Activated CD4-positive, alpha-beta memory T cell treated with anti-CD3 and anti-CD28 coated beads, Interleukin-2, amount 10 ng/mL, durations not matched to agents 7 days and 5 days (primary cell): ENCODE results near the gene DPP6. TPM values are rescaled to one million over a fixed set of nuclear protein-coding genes. Genes with fewer than 3 reads are reported as not detected.
"Not testable (repeated sequence)": the region's sequence is repeated elsewhere in the genome, so short reads cannot be mapped to it uniquely, and the experiment has no call there.

Source experiments
- CTCF ChIA-PET: fragments of 350-600 bp; sonication (Branson Sonifier 250); formaldehyde crosslinking; loops from one replicate; lab custom pipeline; 2021; ENCODE audit warnings: antibody characterized with exemption, inconsistent platforms; lab: Charles Lee
- POLR2A ChIA-PET: fragments of 350-600 bp; sonication (Branson Sonifier 250); formaldehyde crosslinking; loops from one replicate; lab custom pipeline; 2021; ENCODE audit warnings: antibody characterized with exemption; lab: Charles Lee
- DNase-seq: peaks from one replicate; pipeline ENCODE4 v3.0.0-alpha.2; 2020
- H3K27ac Mint-ChIP-seq: one replicate; pipeline ENCODE4 v1.8.0; 2021; ENCODE audit warnings: mild to moderate bottlenecking, mixed read lengths
- H3K27me3 Mint-ChIP-seq: one replicate; pipeline ENCODE4 v1.8.0; 2021; ENCODE audit warnings: mixed read lengths
- H3K36me3 Mint-ChIP-seq: one replicate; pipeline ENCODE4 v1.8.0; 2021; ENCODE audit warnings: low read depth, mixed read lengths
- H3K4me1 Mint-ChIP-seq: one replicate; pipeline ENCODE4 v1.8.0; 2021; ENCODE audit warnings: mixed read lengths
- H3K4me3 Mint-ChIP-seq: one replicate; pipeline ENCODE4 v1.8.0; 2021; ENCODE audit warnings: mild to moderate bottlenecking, mixed read lengths
- H3K9me3 Mint-ChIP-seq: one replicate; pipeline ENCODE4 v1.8.0; 2021; ENCODE audit warnings: mixed read lengths
- total RNA-seq, 2 experiments: library from RNA; stranded (reverse); gene quantifications; one replicate each; pipeline ENCODE4 v1.2.3, GENCODE V29; 2021

The DPP6 gene
- total RNA-seq, 2 experiments from 2014 or later: not detected

DNA sequence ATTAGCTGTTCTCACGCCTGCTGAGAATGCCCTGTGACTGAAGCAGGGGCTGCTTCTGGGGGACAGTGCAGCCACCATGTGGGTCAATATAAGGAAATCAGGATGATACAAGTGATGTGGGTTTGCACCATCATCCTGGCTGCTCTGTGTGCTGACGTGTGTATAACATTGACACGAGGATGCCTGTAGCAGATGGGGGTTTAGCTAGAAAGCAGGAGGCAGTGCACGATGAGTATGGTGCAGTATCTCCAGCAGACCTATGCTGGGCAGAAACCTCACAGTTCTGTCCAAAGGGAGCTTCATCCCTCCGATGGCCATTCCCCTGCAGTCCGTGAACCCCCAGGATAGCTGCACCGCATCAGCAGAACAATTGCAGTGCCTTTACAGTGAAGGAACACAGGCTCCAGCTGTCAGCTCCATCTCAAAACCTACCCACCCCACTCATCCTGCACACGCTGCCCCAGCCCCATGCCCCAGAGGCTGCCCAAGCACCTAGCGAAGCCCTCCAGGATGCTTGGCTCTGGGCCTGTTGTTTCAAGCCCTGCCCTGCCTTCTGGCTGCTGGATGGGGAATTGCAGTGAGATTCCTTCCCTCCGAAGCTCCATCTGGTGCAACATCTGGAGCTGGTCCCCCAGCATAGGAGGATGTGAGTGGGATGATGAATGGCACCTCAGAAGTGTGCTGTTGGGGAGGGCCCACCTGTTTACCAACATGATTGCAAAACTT is 96.8 kb downstream of the DPP6 start:
- POLR2A ChIA-PET, DNase-seq, H3K4me1 Mint-ChIP-seq, H3K27me3 Mint-ChIP-seq, H3K9me3 Mint-ChIP-seq, H3K27ac Mint-ChIP-seq, CTCF ChIA-PET, H3K4me3 Mint-ChIP-seq, H3K36me3 Mint-ChIP-seq: not testable (repeated sequence)

DNA sequence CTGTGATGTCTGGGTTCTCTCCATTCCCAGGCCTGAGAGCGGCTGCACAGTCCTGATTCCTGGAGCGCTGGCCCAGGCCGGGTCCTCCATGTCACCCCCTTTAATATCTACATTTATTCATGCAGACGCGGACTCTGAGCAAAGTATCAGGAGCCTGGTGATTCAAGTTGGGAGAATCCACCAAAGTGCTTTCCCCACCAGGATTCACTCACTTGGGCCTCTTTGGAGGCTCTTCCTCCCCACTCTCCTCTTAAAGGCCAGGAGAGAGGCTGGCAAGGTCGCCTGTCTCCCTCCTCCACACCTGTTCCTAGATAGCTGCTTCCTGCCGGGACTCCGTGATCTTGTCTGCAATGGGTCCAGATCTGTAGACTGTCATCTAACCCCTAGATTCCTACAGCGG is 98.5 kb downstream of the DPP6 start:
- H3K27me3 Mint-ChIP-seq, POLR2A ChIA-PET: not testable (repeated sequence)

GRCh38 chr7:154151306-154151705 is 99.1 kb downstream of the DPP6 start:
- H3K27ac Mint-ChIP-seq, H3K27me3 Mint-ChIP-seq, H3K36me3 Mint-ChIP-seq, H3K9me3 Mint-ChIP-seq, DNase-seq, H3K4me1 Mint-ChIP-seq, H3K4me3 Mint-ChIP-seq, CTCF ChIA-PET, POLR2A ChIA-PET: not testable (repeated sequence)

More for the DNA sequence above, 98.5 kb downstream of the DPP6 start:
- H3K4me3 Mint-ChIP-seq, H3K27ac Mint-ChIP-seq, H3K9me3 Mint-ChIP-seq, CTCF ChIA-PET, H3K4me1 Mint-ChIP-seq, DNase-seq, H3K36me3 Mint-ChIP-seq: not testable (repeated sequence)

GRCh38 chr7:154155928-154156327 is 103.7 kb downstream of the DPP6 start:
- H3K4me3 Mint-ChIP-seq, H3K4me1 Mint-ChIP-seq, POLR2A ChIA-PET, CTCF ChIA-PET, H3K27me3 Mint-ChIP-seq, H3K27ac Mint-ChIP-seq, H3K36me3 Mint-ChIP-seq, H3K9me3 Mint-ChIP-seq, DNase-seq: not testable (repeated sequence)

DNA sequence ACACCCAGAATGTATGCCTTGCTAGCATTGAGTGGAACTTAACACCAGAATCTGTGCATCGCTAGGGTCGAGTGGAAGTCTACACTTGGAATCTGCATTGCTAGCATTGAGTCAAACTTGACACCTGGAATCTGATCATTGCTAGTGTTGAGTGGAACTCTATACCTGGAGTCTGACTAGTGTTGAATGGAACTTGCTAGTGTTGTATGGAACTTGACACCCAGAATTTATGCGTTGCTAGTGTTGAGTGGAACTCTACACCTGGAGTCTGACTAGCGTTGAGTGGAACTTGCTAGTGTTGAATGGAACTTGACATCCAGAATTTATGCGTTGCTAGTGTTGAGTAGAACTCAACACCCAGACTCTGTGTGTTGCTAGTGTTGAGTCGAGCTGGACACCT is 110.7 kb downstream of the DPP6 start:
- POLR2A ChIA-PET, H3K4me1 Mint-ChIP-seq, CTCF ChIA-PET: not testable (repeated sequence)

DNA sequence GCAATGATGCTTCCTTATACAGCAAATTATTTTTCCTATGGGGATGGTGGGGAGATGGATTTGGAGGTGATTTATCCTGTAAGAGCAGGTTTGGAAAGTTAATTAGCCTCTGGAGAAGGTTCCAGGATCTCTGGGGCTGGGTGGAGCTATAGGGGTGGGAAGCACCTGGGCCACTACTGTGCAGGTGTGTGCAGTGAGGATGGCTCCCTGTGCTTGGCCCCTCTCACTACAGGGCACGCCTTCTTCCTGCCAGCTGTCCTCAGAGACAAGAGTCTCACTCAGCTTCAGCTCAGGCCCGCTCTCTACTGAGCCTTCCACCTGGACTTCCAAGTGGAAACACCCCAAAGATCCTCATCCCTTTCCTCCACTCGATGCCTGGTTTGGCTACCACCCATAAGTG is 111.4 kb downstream of the DPP6 start:
- H3K9me3 Mint-ChIP-seq, DNase-seq, H3K27ac Mint-ChIP-seq, POLR2A ChIA-PET, H3K4me1 Mint-ChIP-seq, H3K27me3 Mint-ChIP-seq, CTCF ChIA-PET, H3K4me3 Mint-ChIP-seq, H3K36me3 Mint-ChIP-seq: not testable (repeated sequence)

More for the DNA sequence above, 110.7 kb downstream of the DPP6 start:
- not testable (repeated sequence) for DNase-seq, H3K4me3 Mint-ChIP-seq, H3K9me3 Mint-ChIP-seq, H3K36me3 Mint-ChIP-seq, H3K27ac Mint-ChIP-seq, H3K27me3 Mint-ChIP-seq

- Mint-ChIP-seq H3K36me3 (no peaks in the 10 kb centered on the region), H3K9me3 (peaks cover 9% of the 10 kb centered on the region), H3K27ac (no peak overlapping the region), H3K27me3 (no peaks in the 10 kb centered on the region), H3K4me1 (no peaks in the 10 kb centered on the region), H3K4me3 (no peak overlapping the region)
- ChIA-PET CTCF (no interaction called here), POLR2A (no interaction called here)
- DNase-seq: no peak
Observed at GRCh38 chr7:154167051-154167450, 114.9 kb downstream of the DPP6 start.

DNA sequence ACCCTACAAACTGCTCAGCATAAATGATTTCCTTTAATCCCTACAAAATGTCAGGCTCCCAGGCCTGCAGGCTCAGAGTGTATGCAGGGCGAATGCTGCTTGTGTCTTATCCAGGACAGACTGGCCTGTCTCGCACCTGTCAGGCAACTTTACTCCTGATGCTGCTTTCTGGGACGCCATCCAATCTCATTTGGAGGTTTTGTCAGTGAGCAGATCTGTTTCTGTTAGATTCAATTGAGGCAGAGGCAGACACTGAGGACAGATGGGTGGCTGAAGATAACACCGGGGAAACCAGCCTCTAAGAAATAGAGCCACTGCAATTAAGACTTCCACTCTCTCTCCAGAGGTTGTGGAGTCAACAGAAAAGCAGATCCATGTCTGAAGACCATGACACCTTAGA is 115.6 kb downstream of the DPP6 start:
- H3K9me3 Mint-ChIP-seq: peaks cover 9% of the 10 kb centered on the region
- no peaks in the 10 kb centered on the region for H3K36me3 Mint-ChIP-seq

GRCh38 chr7:154171422-154171821 is 119.2 kb downstream of the DPP6 start:
- Mint-ChIP-seq H3K4me1 (no peaks in the 10 kb centered on the region), H3K36me3 (no peaks in the 10 kb centered on the region), H3K9me3 (peaks cover 6% of the 10 kb centered on the region), H3K27me3 (no peaks in the 10 kb centered on the region), H3K27ac (no peak overlapping the region), H3K4me3 (no peak overlapping the region)
- ChIA-PET CTCF (no interaction called here), POLR2A (no interaction called here)
- no peak for DNase-seq

More for the DNA sequence above, 115.6 kb downstream of the DPP6 start:
- CTCF ChIA-PET: no interaction called here
- Mint-ChIP-seq H3K4me1 (no peaks in the 10 kb centered on the region), H3K4me3 (no peak overlapping the region), H3K27ac (no peak overlapping the region), H3K27me3 (no peaks in the 10 kb centered on the region)
- DNase-seq: no peak
- POLR2A ChIA-PET: no interaction called here

GRCh38 chr7:154172236-154172635 is 120.0 kb downstream of the DPP6 start:
- POLR2A ChIA-PET: no interaction called here

GRCh38 chr7:154177584-154177983 is 125.4 kb downstream of the DPP6 start:
- H3K27ac Mint-ChIP-seq: no peak overlapping the region
- H3K4me3 Mint-ChIP-seq: no peak overlapping the region
- DNase-seq: no peak
- H3K9me3 Mint-ChIP-seq: peaks cover 3% of the 10 kb centered on the region
- no peaks in the 10 kb centered on the region for H3K4me1 Mint-ChIP-seq
- ChIA-PET CTCF (no interaction called here), POLR2A (no interaction called here)
- H3K27me3 Mint-ChIP-seq: no peaks in the 10 kb centered on the region
- H3K36me3 Mint-ChIP-seq: no peaks in the 10 kb centered on the region

More at GRCh38 chr7:154172236-154172635, 120.0 kb downstream of the DPP6 start:
- Mint-ChIP-seq H3K4me1 (no peaks in the 10 kb centered on the region), H3K27ac (no peak overlapping the region), H3K36me3 (no peaks in the 10 kb centered on the region), H3K9me3 (peaks cover 6% of the 10 kb centered on the region), H3K4me3 (no peak overlapping the region), H3K27me3 (no peaks in the 10 kb centered on the region)
- CTCF ChIA-PET: no interaction called here
- no peak for DNase-seq

DNA sequence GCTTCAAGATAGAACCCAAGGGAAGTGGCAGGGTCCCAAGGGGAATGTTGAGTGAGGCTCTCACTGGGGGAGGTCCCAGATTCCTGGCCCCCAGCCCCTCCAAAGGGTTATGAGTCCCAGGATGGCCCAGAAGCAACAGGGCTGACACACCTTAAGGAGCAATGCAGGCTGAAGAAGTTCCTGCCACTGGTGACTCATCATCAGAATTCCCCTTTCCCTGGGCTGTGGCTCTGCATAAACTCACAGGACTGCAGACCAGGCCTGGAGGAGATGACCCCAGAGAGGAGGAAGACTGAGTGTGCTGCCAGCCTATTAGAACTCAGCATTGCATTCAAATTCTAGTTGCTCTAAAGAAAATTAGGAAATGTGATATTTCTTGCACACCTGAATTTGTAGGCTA is 126.7 kb downstream of the DPP6 start:
- no peak for DNase-seq
- H3K4me3 Mint-ChIP-seq: no peak overlapping the region
- CTCF ChIA-PET: no interaction called here
- peaks cover 3% of the 10 kb centered on the region for H3K9me3 Mint-ChIP-seq
- H3K36me3 Mint-ChIP-seq: no peaks in the 10 kb centered on the region
- POLR2A ChIA-PET: no interaction called here
- H3K27me3 Mint-ChIP-seq: no peaks in the 10 kb centered on the region
- H3K4me1 Mint-ChIP-seq: no peaks in the 10 kb centered on the region
- H3K27ac Mint-ChIP-seq: no peak overlapping the region

DNA sequence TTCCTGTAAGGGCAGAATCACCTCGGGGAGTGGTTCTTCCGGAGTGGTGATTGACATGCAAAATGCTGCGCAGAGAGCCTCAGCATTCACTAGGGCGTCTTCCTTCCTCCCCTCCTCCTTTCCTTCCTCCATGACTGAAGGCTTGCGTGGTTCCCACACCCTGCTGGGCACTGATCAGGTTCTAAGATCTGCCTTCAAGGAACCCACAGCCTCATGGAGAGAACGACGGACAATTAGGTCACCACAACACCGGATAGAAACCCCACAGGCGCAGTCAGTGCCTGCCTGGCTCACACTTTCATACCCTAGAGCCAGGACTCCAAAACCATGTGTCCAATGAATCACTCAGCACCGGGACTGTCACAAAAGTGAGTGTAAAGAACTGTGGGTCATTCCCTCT is 131.3 kb downstream of the DPP6 start:
- ChIA-PET CTCF (no interaction called here), POLR2A (no interaction called here)
- Mint-ChIP-seq H3K9me3 (no peaks in the 10 kb centered on the region), H3K4me1 (no peaks in the 10 kb centered on the region), H3K27ac (no peak overlapping the region), H3K27me3 (no peaks in the 10 kb centered on the region), H3K36me3 (no peaks in the 10 kb centered on the region), H3K4me3 (no peak overlapping the region)
- no peak for DNase-seq

- Mint-ChIP-seq H3K27ac (no peak overlapping the region), H3K4me3 (no peak overlapping the region), H3K9me3 (no peaks in the 10 kb centered on the region), H3K4me1 (no peaks in the 10 kb centered on the region), H3K36me3 (no peaks in the 10 kb centered on the region), H3K27me3 (no peaks in the 10 kb centered on the region)
- no peak for DNase-seq
- POLR2A ChIA-PET: no interaction called here
- CTCF ChIA-PET: no interaction called here
Observed at GRCh38 chr7:154183946-154184345, 131.7 kb downstream of the DPP6 start.
